Type B pancreatic cell (in vitro differentiated cells): ENCODE measurements around the gene TMEM117. TPM values are rescaled to one million over a fixed set of nuclear protein-coding genes. Genes with fewer than 3 reads are reported as not detected.
"Not testable (repeated sequence)": the region's sequence is repeated elsewhere in the genome, so short reads cannot be mapped to it uniquely, and the experiment has no call there.

Experiments used
- DNase-seq: peaks from one replicate; pipeline ENCODE4 v3.0.0; 2021; ENCODE audit warnings: mixed read lengths; ENCODE audit not compliant: unreplicated experiment; ENCODE audit errors: extremely low spot score
- H3K27ac Mint-ChIP-seq: 2 replicates; pipeline ENCODE4 v1.8.0; 2021; ENCODE audit warnings: mild to moderate bottlenecking, mixed read lengths
- H3K27me3 Mint-ChIP-seq: 2 replicates; pipeline ENCODE4 v1.8.0; 2021; ENCODE audit warnings: mixed read lengths
- H3K36me3 Mint-ChIP-seq: 2 replicates; pipeline ENCODE4 v1.8.0; 2021; ENCODE audit warnings: mixed read lengths
- H3K4me1 Mint-ChIP-seq: one replicate; pipeline ENCODE4 v1.8.0; 2021; ENCODE audit warnings: mixed read lengths; ENCODE audit not compliant: unreplicated experiment
- H3K4me3 Mint-ChIP-seq: 2 replicates; pipeline ENCODE4 v1.8.0; 2021; ENCODE audit warnings: mild to moderate bottlenecking, mixed read lengths
- H3K9me3 Mint-ChIP-seq: 2 replicates; pipeline ENCODE4 v1.8.0; 2021; ENCODE audit warnings: mixed read lengths
- total RNA-seq: library from RNA; stranded (reverse); gene quantifications from 2 replicates; pipeline ENCODE4 v1.2.1, GENCODE V29; 2021; ENCODE audit warnings: low replicate concordance
- TF ChIP-seq, protein P1 (sequence below): fragments of 200-600 bp; sonication (generic); conservative IDR thresholded peaks from 2 replicates; pipeline ENCODE4 v1.5.0; 2021; ENCODE audit warnings: antibody characterized with exemption, mild to moderate bottlenecking

The TMEM117 gene
- total RNA-seq, 1 donor from 2014 or later, result 14.3 TPM

DNA sequence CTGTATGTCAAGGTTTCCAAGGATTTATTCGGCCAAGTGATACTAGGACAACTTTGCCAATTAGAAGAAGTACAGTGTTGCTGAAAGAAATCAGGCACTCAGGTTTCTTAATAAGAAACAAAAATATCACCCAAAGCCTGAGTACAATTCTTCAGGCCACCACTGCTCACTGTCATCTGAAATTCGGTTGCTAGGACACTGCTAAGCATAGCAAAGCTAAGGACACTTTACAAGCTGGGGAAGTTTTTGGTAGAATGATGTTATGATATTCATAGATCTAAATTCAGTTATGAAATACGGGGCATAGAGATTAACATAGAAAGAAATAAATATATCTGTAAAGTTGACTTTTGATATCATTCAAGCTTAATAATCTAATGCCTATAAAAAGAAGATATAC, 535.1 kb downstream of the TMEM117 start:
- H3K27me3 Mint-ChIP-seq, result no peaks in the 10 kb centered on the region
- no peak overlapping the region for H3K4me3 Mint-ChIP-seq
- H3K4me1 Mint-ChIP-seq, result no peaks in the 10 kb centered on the region
- no peaks in the 10 kb centered on the region for H3K9me3 Mint-ChIP-seq
- no peak overlapping the region for H3K27ac Mint-ChIP-seq
- TF ChIP-seq, protein P1, sequence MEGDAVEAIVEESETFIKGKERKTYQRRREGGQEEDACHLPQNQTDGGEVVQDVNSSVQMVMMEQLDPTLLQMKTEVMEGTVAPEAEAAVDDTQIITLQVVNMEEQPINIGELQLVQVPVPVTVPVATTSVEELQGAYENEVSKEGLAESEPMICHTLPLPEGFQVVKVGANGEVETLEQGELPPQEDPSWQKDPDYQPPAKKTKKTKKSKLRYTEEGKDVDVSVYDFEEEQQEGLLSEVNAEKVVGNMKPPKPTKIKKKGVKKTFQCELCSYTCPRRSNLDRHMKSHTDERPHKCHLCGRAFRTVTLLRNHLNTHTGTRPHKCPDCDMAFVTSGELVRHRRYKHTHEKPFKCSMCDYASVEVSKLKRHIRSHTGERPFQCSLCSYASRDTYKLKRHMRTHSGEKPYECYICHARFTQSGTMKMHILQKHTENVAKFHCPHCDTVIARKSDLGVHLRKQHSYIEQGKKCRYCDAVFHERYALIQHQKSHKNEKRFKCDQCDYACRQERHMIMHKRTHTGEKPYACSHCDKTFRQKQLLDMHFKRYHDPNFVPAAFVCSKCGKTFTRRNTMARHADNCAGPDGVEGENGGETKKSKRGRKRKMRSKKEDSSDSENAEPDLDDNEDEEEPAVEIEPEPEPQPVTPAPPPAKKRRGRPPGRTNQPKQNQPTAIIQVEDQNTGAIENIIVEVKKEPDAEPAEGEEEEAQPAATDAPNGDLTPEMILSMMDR, result no peak
- DNase-seq, result no peak
- H3K36me3 Mint-ChIP-seq, result no peaks in the 10 kb centered on the region

GRCh38 chr12:44372259-44372658, 536.4 kb downstream of the TMEM117 start:
- Mint-ChIP-seq H3K36me3 (no peaks in the 10 kb centered on the region), H3K27me3 (no peaks in the 10 kb centered on the region), H3K4me3 (no peak overlapping the region), H3K27ac (no peak overlapping the region), H3K4me1 (no peaks in the 10 kb centered on the region), H3K9me3 (no peaks in the 10 kb centered on the region)
- DNase-seq, result no peak
- TF ChIP-seq, protein P1, result no peak

DNA sequence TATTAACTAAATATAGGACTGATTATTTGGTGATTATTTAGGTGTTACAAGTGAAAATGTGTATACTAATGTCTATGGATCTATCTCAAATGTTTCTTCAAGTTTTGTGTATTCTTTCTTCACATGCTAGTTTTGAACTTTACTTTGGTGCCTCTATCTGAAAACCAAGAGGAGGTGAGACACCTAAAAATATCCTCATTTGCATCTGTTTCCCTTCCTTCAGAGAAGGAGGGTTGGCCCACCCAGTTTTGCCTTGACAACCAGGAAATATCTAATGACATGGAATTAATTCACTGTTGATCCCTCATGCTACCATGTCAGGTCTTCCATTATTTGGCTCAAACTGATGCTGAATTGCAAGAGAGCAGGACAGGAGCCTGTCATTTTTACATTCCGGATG, 539.8 kb downstream of the TMEM117 start:
- H3K27ac Mint-ChIP-seq, result no peak overlapping the region
- no peaks in the 10 kb centered on the region for H3K9me3 Mint-ChIP-seq
- no peak for DNase-seq
- H3K27me3 Mint-ChIP-seq, result no peaks in the 10 kb centered on the region
- TF ChIP-seq, protein P1, result no peak
- no peaks in the 10 kb centered on the region for H3K36me3 Mint-ChIP-seq
- H3K4me1 Mint-ChIP-seq, result no peaks in the 10 kb centered on the region
- H3K4me3 Mint-ChIP-seq, result no peak overlapping the region

- DNase-seq, result no peak
- Mint-ChIP-seq H3K9me3 (no peaks in the 10 kb centered on the region), H3K27ac (no peak overlapping the region), H3K4me1 (no peaks in the 10 kb centered on the region), H3K36me3 (no peaks in the 10 kb centered on the region), H3K4me3 (no peak overlapping the region), H3K27me3 (no peaks in the 10 kb centered on the region)
- TF ChIP-seq, protein P1, result no peak
These were observed 541.7 kb downstream of the TMEM117 start for GRCh38 chr12:44377443-44378187.

- not testable (repeated sequence) for H3K4me3 Mint-ChIP-seq, H3K36me3 Mint-ChIP-seq, H3K4me1 Mint-ChIP-seq, H3K27ac Mint-ChIP-seq, H3K9me3 Mint-ChIP-seq, DNase-seq, H3K27me3 Mint-ChIP-seq
These were observed 543.2 kb downstream of the TMEM117 start for GRCh38 chr12:44379113-44379512.

DNA sequence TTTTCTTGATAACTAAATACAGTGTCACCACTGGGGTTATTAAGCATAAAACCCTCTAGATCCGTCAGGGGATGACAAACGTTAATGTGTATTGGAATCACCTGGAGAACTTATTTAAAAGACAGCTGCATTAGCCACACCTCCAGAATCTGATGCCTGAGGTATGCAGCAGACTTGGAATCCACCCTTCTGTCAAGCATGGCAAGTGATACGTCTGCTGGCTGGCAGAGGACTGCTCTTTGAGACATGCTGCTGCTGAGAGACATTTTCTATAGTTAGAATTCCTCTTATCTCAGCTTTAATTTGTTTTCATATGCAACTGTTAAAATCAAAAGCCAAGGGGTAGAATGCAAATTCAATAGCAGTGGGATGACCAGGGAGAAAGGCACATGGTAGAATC, 544.0 kb downstream of the TMEM117 start:
- Mint-ChIP-seq H3K9me3 (no peaks in the 10 kb centered on the region), H3K4me1 (peaks cover 12% of the 10 kb centered on the region), H3K36me3 (no peaks in the 10 kb centered on the region), H3K27ac (no peak overlapping the region), H3K4me3 (no peak overlapping the region), H3K27me3 (no peaks in the 10 kb centered on the region)
- no peak for DNase-seq
- TF ChIP-seq, protein P1, result no peak
